GM12878 (cell line): Measurements from ENCODE around the gene HEATR3. TPM values are rescaled to one million over a fixed set of nuclear protein-coding genes. Genes with fewer than 3 reads are reported as not detected.

Source experiments
- ATAC-seq: fragments of 200-7000 bp; cut with Tn5 transposase; 3 replicates; pipeline ENCODE4 v1.9.1; 2020; ENCODE audit warnings: mild to moderate bottlenecking, moderate library complexity
- BruUV-seq: library from RNA; stranded (reverse); fragments of 400-500 nt; replicated peaks from 2 replicates; lab custom pipeline; 2021; lab: Mats Ljungman, UMichigan
- CTCF ChIA-PET: fragments of 300-600 bp; sonication (Branson Sonifier 250); formaldehyde crosslinking; extraction: SDS; loops from one replicate; lab custom pipeline; 2021; ENCODE audit warnings: inconsistent platforms; lab: Yijun Ruan, JAX
- POLR2A ChIA-PET: fragments of 350-600 bp; formaldehyde crosslinking; extraction: SDS; loops from one replicate; lab custom pipeline; 2021; ENCODE audit warnings: inconsistent platforms; lab: Charles Lee
- RAD21 ChIA-PET: fragments of 300-600 bp; sonication (Branson Sonifier 250); formaldehyde crosslinking; loops from one replicate; lab custom pipeline; 2023; ENCODE audit warnings: antibody characterized with exemption; ENCODE audit not compliant: unreplicated experiment; lab: Charles Lee
- SMC1A ChIA-PET: fragments of 300-600 bp; sonication (Branson Sonifier 250); formaldehyde crosslinking; loops from one replicate; lab custom pipeline; 2023; ENCODE audit not compliant: unreplicated experiment, uncharacterized antibody; lab: Charles Lee
- DNase-seq: peaks from one replicate; pipeline ENCODE4 v3.0.0-alpha.2; 2011; ENCODE audit warnings: low read depth, low spot score
- FAIRE-seq: peaks from 3 replicates; lab custom pipeline; 2011; peaks lifted over from hg19 to GRCh38; lab: Jason Lieb, UNC
- H2AFZ ChIP-seq: 2 replicates; pipeline ENCODE4 v1.6.0; 2011; ENCODE audit warnings: low read depth, low read length, control low read depth; ENCODE audit not compliant: control insufficient read depth
- H3K27ac ChIP-seq: 2 replicates; pipeline ENCODE4 v1.5.1; 2011; ENCODE audit warnings: control low read depth; ENCODE audit not compliant: control insufficient read depth, insufficient read depth
- H3K27me3 ChIP-seq, 2 experiments: replicated peaks in 1 of 2; 2 replicates each; pipeline versions ENCODE4 v1.6.0 to v1.6.1; 2011; ENCODE audit warnings: low read length in 1 of 2; ENCODE audit not compliant: control insufficient read depth in 2 of 2, insufficient read depth in 2 of 2
- H3K36me3 ChIP-seq, 2 experiments: 2 replicates each; pipeline ENCODE4 v1.5.1; 2011; ENCODE audit warnings: low read length in 1 of 2; ENCODE audit not compliant: control insufficient read depth in 2 of 2, insufficient read depth in 2 of 2
- H3K4me1 ChIP-seq: 2 replicates; pipeline ENCODE4 v1.6.1; 2011; ENCODE audit warnings: mild to moderate bottlenecking, low read length, moderate library complexity, mixed read lengths; ENCODE audit not compliant: control insufficient read depth, insufficient read depth
- H3K4me2 ChIP-seq: 2 replicates; pipeline ENCODE4 v1.6.0; 2011; ENCODE audit warnings: control low read depth; ENCODE audit not compliant: control insufficient read depth, insufficient read depth
- H3K4me3 ChIP-seq: fragments of 200-600 bp; sonication (generic); 2 replicates; pipeline ENCODE4 v1.5.1; 2016
- H3K79me2 ChIP-seq: 2 replicates; pipeline ENCODE4 v1.6.0; 2011; ENCODE audit warnings: low read length; ENCODE audit not compliant: control insufficient read depth, insufficient read depth
- H3K9ac ChIP-seq: 2 replicates; pipeline ENCODE4 v1.8.0; 2011; ENCODE audit warnings: low read length, control low read depth, mixed read lengths; ENCODE audit not compliant: control insufficient read depth, insufficient read depth
- H3K9me3 ChIP-seq: replicated peaks from 3 replicates; pipeline ENCODE4 v1.5.1; 2011; ENCODE audit warnings: mild to moderate bottlenecking, low read length; ENCODE audit not compliant: control insufficient read depth, insufficient read depth
- H4K20me1 ChIP-seq: 2 replicates; pipeline ENCODE4 v1.6.0; 2011; ENCODE audit not compliant: control insufficient read depth, insufficient read depth
- BACH1 ChIP-seq: fragments of 450-650 bp; IDR thresholded peaks from 2 replicates; pipeline ENCODE4 v1.6.1; 2017; ENCODE audit warnings: mild to moderate bottlenecking, borderline replicate concordance
- CHD1 ChIP-seq: IDR thresholded peaks from 2 replicates; pipeline ENCODE4 v1.6.1; 2012; ENCODE audit warnings: low read depth, low read length, improper control_type of control experiment
- CREM ChIP-seq: IDR thresholded peaks from 2 replicates; pipeline ENCODE4 v1.6.1; 2014; ENCODE audit warnings: antibody characterized with exemption, low read depth
- DPF2 ChIP-seq: fragments of 450-650 bp; IDR thresholded peaks from 2 replicates; pipeline ENCODE4 v1.6.1; 2017; ENCODE audit warnings: mild to moderate bottlenecking
- FOS ChIP-seq: IDR thresholded peaks from 3 replicates; pipeline ENCODE4 v1.6.1; 2011; ENCODE audit warnings: borderline replicate concordance; ENCODE audit not compliant: insufficient read length; ENCODE audit errors: extremely low read depth
- SMC3 ChIP-seq: IDR thresholded peaks from 2 replicates; pipeline ENCODE4 v1.6.1; 2011; ENCODE audit warnings: low read length, improper control_type of control experiment, borderline replicate concordance
- WRNIP1 ChIP-seq: IDR thresholded peaks from 2 replicates; pipeline ENCODE4 v1.6.1; 2011; ENCODE audit warnings: low read depth, low read length, improper control_type of control experiment, borderline replicate concordance
- YBX1 ChIP-seq: fragments of 450-650 bp; IDR thresholded peaks from 2 replicates; pipeline ENCODE4 v1.6.1; 2016; ENCODE audit warnings: antibody characterized with exemption
- ZNF207 ChIP-seq: fragments of 450-650 bp; IDR thresholded peaks from 2 replicates; pipeline ENCODE4 v1.6.1; 2014; ENCODE audit warnings: antibody characterized with exemption, mild to moderate bottlenecking, borderline replicate concordance
- ZNF622 ChIP-seq: fragments of 450-650 bp; IDR thresholded peaks from 2 replicates; pipeline ENCODE4 v1.6.1; 2017; ENCODE audit warnings: mild to moderate bottlenecking, inconsistent platforms
- ZSCAN29 ChIP-seq: fragments of 450-650 bp; IDR thresholded peaks from 2 replicates; pipeline ENCODE4 v1.6.1; 2017; ENCODE audit warnings: mild to moderate bottlenecking, moderate library complexity
- WGBS: methylation state at CpG from one replicate; pipeline ENCODE4 v1.1.6; 2016; ENCODE audit warnings: low lambda C conversion rate; ENCODE audit not compliant: insufficient replicate concordance, insufficient coverage; ENCODE audit errors: missing lambda C conversion rate; 5-methylcytosine and 5-hydroxymethylcytosine counted together
- in situ Hi-C: fragments of 300-500 bp; cut with MboI; formaldehyde crosslinking; loops from 9 replicates; pipeline ENCODE4 v1.14.3; 2018; ENCODE audit warnings: mixed read lengths
- intact Hi-C: fragments of 100-400 bp; cut with micrococcal nuclease; formaldehyde crosslinking; loops from one replicate; pipeline ENCODE4 v1.14.2; 2022; ENCODE audit not compliant: unreplicated experiment
- polyA plus RNA-seq, 11 experiments: library from polyadenylated mRNA; depleted of rRNA in 4 of 11; unstranded in 6 of 11; stranded (reverse) in 5 of 11; fragments of >200 nt; fragmentation: Nextera tagmentation in 4 of 11; fragmentation: Illumina TruSeq in 1 of 11; extraction: Ambion mirVana in 4 of 11; extraction: Trizol in 1 of 11; gene quantifications; 1 replicate in 1 of 11; 2 replicates in 10 of 11; pipeline versions ENCODE4 v1.2.1 to v1.2.3, GENCODE V29; 2011 to 2016; ENCODE audit warnings: inconsistent platforms in 2 of 11, missing spikeins in 2 of 11, low read depth in 1 of 11
- total RNA-seq, 4 experiments: library from RNA; depleted of rRNA in 3 of 4; stranded (reverse); fragments of >200 nt in 3 of 4; fragmentation: Illumina TruSeq in 1 of 4; extraction: Trizol in 1 of 4; gene quantifications; 2 replicates each; pipeline versions ENCODE4 v1.2.1 to v1.2.3, GENCODE V29; 2013 to 2021
- TF ChIP-seq, protein P1 (sequence below): fragments of 450-650 bp; formaldehyde crosslinking; IDR thresholded peaks from 2 replicates; pipeline ENCODE4 v1.4.0; 2020; ENCODE audit warnings: mild to moderate bottlenecking, moderate library complexity

The HEATR3 gene
- total and polyA plus RNA-seq, 10 of the 15 experiments (the other 5 are each of a cell fraction or from before 2014, with no cell fraction given) = 1.5 to 30.0 (median 17.7) TPM

DNA sequence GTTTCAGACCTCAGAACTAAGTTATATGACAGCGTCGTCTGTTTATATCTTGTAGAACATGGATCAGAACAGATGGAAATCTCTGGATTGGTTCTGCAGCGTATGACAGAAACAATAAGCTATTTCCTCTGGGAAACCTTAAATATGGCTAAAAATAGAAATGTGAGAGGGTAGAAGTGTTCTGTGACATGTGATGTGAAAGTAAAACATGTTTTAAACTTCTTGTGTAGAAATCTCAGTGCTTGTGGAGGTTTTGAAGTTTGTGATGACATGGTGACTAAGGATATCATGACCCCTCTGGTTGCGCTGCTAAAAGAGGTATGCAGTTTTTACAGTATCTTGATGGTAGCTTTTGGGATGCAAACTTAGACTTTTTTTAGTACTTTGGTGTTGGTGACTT lies 2.8 kb downstream of the HEATR3 start:
- in situ Hi-C loops = loop anchor here (5.0 kb wide), 1 partner anchor 139 kb away; no protein-coding TSS in a partner anchor
- Histone ChIP-seq H3K27ac (peak overlapping the region; percentile 19; the same call in 1 of the 2 replicates), H3K9me3 (no peaks in the 10 kb centered on the region), H2AFZ (no peak overlapping the region), H4K20me1 (no peaks in the 10 kb centered on the region), H3K27me3 (no peaks in the 10 kb centered on the region), H3K79me2 (peaks cover 33% of the 10 kb centered on the region), H3K4me2 (peak overlapping the region; percentile 100), H3K4me3 (0 out of 2 replicates have a peak overlapping the region, but pooled peaks have one; percentile 42), H3K9ac (peak overlapping the region; percentile 20; the same call in 1 of the 2 replicates), H3K4me1 (peaks cover 22% of the 10 kb centered on the region), H3K36me3 (peaks cover 5 to 8% of the 10 kb centered on the region in 2 experiments; a peak in 2 of 4 replicates)
- intact Hi-C loops = loop anchor here (5.0 kb wide), 1 partner anchor 299 kb away; the partner anchor contains the start of gene BRD7
- 77% methylated on average over 4 of the region's 4 CpGs for WGBS
- ChIA-PET RAD21 (interaction anchor here (0.8 to 11.5 kb wide), 12 partner anchors 9 to 738 kb away, joined by 3 to 309 read pairs (median 4); partner anchors contain the start of genes CNEP1R1 and TENT4B), CTCF (interaction anchor here (0.9 to 11.8 kb wide), 18 partner anchors 14 to 287 kb away, joined by 3 to 422 read pairs (median 10); partner anchors contain the start of gene CNEP1R1), SMC1A (interaction anchor here (0.9 to 8.5 kb wide), 23 partner anchors 10 to 610 kb away, joined by 3 to 263 read pairs (median 5); partner anchors contain the start of gene CNEP1R1), POLR2A (interaction anchor here (0.8 to 3.6 kb wide), 3 partner anchors 43 to 143 kb away, joined by 4 to 26 read pairs (median 5); partner anchors contain the start of gene CNEP1R1)
- no TSS peak for BruUV-seq
- DNase-seq (no peak), ATAC-seq (no peak), FAIRE-seq (peak; percentile 41)
- TF ChIP-seq ZNF622 = no peak
- TF ChIP-seq CREM = no peak
- TF ChIP-seq ZSCAN29 = no peak
- no peak for TF ChIP-seq DPF2
- TF ChIP-seq CHD1 = no peak
- TF ChIP-seq ZNF207 = no peak
- TF ChIP-seq, protein P1, sequence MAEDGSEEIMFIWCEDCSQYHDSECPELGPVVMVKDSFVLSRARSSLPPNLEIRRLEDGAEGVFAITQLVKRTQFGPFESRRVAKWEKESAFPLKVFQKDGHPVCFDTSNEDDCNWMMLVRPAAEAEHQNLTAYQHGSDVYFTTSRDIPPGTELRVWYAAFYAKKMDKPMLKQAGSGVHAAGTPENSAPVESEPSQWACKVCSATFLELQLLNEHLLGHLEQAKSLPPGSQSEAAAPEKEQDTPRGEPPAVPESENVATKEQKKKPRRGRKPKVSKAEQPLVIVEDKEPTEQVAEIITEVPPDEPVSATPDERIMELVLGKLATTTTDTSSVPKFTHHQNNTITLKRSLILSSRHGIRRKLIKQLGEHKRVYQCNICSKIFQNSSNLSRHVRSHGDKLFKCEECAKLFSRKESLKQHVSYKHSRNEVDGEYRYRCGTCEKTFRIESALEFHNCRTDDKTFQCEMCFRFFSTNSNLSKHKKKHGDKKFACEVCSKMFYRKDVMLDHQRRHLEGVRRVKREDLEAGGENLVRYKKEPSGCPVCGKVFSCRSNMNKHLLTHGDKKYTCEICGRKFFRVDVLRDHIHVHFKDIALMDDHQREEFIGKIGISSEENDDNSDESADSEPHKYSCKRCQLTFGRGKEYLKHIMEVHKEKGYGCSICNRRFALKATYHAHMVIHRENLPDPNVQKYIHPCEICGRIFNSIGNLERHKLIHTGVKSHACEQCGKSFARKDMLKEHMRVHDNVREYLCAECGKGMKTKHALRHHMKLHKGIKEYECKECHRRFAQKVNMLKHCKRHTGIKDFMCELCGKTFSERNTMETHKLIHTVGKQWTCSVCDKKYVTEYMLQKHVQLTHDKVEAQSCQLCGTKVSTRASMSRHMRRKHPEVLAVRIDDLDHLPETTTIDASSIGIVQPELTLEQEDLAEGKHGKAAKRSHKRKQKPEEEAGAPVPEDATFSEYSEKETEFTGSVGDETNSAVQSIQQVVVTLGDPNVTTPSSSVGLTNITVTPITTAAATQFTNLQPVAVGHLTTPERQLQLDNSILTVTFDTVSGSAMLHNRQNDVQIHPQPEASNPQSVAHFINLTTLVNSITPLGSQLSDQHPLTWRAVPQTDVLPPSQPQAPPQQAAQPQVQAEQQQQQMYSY (CRISPR knock-in tag) = no peak
- TF ChIP-seq SMC3 = no peak
- TF ChIP-seq FOS = no peak
- no peak for TF ChIP-seq YBX1
- no peak for TF ChIP-seq BACH1
- TF ChIP-seq WRNIP1 = no peak
